ENCODE measurements around the gene NOD2.

The NOD2 gene

DNA sequence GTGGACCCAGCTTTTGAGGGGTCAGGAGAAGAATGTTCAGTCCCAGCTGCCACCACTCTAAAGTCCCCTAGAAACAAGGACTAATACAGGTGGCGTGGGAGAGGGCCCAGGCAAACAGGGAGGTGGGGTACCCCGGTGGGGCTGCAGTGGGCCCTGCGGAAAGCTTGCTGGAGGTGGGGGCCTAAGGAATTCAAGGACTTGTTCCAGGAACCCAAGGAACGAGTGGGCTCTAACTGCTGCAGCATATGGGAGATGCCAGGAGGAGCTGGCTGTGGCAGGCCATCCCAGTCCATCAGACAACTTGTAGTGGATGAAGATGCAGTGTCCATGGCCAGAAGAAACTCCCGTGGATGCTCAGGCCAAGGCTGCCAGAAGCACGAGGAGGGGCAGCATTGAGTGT lies 22.9 kb upstream of the NOD2 start:
- no peak for DNase-seq (ENCODE audit: low spot score)

DNA sequence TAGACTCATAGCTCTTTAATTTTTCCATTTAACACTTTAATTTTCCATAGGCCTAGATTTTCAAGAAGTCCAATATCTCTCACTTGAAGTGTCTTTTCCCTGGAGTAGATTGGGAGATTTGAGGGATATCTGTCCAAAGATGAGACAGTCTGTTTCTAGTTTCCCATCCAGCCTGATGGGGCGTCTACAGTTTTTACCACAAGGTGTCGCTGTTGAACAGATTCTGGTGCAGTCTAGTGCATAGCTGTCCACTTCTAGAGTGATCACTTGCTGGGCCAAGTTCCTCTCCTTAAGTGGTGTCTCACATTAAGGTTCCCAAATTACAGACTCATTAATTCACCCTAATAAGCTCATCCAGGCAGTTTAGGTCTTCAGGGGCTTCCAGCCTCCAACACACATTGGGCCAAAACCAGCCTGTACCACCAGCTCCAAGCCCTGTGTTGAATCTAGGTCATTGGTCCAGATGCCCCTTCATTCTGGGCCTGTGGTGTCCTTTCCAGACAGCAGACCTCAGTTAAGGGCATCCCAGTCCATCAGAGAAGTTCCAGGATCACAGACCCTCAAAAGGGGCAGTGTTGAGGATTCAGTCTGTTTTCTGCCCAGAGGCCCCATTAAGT lies 21.7 kb upstream of the NOD2 start:
- no peak for DNase-seq (ENCODE audit: low spot score)

DNA sequence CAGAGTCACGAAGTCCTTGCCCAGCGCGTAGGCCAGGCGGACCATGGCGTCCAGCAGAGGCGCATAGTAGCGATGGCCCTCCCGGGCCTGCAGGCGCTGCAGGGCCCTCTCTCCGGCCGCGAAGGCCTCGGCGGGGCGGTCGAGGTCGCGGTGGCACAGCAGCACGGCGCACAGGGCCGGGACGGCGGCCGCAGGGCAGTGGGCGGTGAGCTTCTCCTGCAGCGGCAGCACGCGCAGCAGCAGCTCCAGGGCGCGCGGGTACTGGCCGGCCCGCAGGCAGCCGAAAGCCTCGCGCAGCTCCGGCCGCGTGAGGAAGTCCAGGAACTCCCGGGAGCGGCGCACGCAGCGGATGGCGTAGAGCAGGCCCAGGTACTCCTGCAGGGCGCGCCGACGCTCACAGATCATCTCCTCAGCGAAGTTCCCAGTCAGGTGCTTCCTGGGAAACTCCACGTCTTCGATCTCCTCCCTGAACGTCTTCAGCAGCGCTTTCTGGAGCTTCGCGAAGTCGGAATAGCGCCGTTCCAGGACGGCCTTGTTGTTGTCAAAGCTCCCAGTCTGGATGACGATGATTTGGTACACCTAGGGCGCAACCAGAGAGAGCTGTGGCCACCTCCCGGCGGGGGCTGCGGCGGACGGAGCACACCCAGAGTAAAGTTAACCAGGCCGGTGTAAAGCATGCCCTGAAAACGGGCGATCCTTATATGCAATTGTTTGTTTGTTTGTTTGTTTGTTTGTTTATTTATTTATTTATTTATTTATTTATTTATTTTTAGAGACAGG lies 19.7 kb upstream of the NOD2 start:
- DNase-seq (ENCODE audit: low spot score): no peak

DNA sequence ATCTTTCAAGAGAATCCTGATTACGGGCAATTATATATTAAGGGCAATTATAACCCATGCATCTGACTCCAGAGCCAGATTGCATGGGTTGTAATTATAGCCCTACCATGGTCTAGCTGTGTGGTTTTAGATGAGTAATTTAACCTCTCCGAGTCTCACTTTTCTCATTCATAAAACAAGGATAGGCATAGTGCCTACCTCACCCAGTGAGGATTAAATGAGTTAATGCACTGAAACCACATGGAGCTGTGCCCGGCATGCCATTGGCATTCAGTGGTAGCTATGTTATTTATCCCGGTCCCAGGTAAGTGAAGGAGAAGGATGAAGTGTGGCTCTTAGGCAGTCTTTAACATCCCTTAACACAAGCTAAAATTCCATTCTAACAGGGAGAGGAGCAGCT lies 18.6 kb upstream of the NOD2 start:
- no peak for DNase-seq (ENCODE audit: low spot score)

DNA sequence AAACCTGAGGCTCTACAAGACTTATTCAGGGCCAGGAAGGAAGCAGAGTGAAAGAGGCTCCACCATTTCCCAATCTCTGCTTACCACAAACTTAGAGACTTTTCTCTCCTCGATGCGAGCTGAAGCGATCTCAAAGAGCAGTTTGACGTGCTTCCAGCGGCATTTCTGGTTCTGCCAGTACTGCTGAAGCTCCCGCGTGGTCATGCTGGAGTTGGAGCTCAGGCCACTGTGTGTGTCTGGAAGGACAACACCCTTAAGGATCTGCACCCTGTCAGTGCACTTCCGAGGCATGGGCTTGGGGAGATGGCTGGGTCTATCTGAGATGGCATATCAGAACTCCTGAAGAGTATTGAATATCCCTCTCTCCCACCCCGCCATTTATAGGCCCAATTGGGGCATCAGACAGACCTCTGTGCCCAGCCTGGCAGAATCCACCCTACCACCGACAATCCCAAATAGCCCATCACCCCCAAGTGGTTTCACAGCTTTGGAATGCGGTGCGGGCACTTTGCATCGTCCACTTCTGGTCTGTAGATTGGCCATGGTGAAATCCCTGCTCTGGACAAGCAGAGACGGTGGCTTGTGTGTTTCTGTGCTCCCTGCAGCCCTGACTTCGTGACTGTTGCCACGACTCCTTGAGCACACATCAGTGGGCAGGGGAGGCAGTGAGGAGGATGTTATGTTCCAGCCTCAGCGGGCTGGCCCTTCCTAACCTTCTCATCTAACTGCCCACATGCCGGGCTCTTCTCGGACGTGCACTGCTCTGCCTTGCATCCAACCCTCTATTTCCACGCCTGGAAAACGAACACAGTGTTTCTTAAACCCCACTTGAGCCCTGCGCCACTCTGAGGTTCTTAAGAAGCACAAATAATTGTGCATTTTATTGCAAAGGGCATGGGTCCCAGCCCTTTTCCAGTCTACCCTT lies 17.5 kb upstream of the NOD2 start:
- no peak for DNase-seq (ENCODE audit: low spot score)

DNA sequence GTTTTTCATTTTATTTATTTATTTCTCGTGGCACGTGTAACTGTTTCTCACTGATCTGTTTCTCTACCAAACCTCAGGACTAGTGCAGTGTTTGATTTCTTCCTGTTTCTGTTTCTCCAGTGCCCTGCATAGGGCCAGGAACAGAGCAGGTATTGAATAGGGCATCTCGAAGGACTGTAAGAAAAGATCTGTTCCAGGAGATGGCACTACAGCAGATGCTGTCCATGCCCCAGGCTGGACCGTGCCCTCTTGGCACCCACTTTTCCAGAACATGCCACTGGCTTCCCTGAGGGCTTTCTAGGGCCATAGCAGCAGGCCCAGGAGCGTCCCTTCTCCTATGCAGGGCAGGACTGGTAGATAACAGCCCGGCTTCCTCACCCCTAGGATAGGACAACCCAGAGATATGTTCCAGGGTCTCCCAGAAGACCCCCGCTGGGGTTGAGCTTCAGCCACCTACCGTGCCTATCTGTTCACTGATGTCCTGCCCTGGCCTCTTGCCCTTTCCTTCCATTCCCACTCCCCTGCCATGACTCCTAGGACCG lies 16.7 kb upstream of the NOD2 start:
- no peak for DNase-seq (ENCODE audit: low spot score)

DNA sequence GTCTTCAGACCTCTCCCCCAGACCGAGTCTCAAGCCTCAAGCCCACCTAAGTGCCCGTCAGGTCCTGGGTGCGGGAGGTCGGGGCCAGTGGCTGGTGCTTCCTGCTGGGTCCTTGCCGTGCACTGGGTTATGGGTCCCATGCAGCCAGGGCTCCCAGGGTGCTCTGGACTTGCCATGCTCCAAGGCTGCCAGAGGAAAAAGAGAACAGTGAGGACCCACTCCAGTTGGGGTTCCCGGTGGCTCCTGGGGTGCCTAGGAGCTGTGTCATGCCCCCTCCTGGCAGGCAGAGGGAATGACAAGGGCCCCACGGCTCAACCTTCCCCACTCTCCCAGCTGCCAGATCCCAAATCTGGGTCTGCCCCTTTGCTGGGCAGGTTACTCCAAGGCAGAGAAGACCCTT lies 16.1 kb upstream of the NOD2 start:
- DNase-seq (ENCODE audit: low spot score): no peak

DNA sequence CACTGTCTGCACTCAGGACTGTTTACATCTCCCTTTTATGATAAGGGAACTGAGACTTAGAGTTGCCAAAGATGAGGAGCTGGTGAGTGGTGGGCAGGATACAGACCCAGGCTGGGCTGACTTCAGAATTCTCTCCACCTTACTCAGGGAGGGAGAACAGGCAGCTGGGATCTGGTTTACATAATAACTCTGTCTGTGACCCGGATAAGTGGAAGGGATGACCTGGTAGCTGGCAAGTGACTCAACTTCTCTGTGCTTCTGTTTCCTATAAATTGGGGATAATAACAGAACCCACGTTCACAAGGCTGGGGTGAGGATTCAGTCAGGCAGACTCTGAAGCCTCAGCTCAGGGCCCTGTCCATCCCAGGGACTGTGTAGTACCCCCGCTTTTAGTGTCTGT lies 14.9 kb upstream of the NOD2 start:
- DNase-seq (ENCODE audit: low spot score): no peak

DNA sequence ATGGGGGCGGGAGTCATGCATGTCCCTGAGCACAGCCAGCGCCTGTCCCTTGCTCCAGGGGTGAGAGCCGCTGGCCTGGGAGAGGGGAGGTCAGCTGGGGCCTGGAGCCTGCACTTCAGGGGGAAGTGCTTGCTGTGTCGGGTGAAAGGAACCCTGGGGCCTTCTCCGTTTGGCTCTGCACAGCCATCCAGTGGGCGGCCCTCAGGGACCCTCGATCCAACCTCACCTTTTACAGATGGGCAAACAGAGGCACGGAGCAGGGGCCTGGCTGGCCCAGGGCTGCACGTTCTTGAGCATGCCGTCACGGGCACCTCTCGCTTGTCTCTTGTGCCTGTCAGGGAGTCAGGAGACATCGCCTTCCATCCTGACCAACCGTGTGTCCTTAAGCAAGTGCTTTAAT lies 14.1 kb upstream of the NOD2 start:
- no peak for DNase-seq (ENCODE audit: low spot score)

DNA sequence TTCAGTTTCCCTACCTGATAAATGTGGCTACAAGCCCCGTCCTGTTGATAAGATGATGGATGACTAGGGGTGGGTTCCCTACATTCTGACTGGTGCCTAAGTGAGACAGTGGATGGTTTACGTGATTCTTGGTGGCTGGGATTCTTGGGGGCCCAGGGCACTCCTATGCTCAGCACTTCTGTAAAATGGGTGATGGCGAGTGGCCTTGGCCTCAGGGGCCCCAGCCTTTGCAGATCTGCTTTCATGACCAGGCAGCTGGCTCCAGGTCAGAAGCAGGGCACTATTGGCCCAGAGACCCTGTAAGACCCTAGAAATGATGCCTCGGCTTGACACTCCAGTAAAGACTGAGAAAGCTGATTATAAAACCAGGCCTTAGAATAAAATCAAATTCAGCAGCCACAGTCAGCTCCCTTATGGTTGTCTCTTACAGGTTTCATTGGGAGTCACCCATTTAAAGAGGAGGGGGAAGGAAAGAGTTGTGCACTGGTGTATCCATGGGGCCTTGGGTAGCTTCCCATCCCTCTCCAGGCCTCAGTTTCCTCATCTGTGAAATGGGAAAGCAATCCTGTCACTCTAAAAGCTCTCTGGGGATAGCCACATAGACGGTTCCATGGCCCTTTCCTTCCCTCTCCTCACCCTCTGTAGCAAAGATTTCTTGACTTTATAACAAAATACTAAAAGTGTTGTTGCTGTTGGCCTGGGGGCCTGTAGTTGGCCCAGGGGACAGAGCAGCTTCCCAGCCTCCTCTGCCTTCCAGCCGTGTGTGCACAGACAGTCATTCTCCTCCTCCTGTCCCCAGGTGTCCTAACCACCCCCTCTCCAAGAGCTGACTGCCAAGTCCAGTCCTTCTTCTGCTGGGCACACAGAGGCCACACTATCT lies 13.5 kb upstream of the NOD2 start:
- no peak for DNase-seq (ENCODE audit: low spot score)

DNA sequence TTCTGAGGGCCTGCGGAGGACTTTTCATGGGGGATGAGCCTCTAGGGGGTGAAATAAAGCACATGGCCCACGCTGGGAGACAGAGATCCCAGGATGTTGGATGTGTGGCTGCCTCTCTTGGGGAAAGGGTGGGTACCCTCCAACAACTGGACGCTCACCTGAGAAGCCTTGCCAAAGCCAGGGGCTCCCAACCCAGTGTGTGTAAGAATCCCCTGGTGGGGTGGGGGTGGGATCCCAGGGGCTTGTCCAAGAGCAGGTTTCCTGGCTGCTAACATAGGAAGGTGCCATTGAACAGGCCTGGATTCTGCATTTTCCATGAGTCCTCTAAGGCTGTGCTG lies 12.9 kb upstream of the NOD2 start:
- DNase-seq (ENCODE audit: low spot score): no peak

DNA sequence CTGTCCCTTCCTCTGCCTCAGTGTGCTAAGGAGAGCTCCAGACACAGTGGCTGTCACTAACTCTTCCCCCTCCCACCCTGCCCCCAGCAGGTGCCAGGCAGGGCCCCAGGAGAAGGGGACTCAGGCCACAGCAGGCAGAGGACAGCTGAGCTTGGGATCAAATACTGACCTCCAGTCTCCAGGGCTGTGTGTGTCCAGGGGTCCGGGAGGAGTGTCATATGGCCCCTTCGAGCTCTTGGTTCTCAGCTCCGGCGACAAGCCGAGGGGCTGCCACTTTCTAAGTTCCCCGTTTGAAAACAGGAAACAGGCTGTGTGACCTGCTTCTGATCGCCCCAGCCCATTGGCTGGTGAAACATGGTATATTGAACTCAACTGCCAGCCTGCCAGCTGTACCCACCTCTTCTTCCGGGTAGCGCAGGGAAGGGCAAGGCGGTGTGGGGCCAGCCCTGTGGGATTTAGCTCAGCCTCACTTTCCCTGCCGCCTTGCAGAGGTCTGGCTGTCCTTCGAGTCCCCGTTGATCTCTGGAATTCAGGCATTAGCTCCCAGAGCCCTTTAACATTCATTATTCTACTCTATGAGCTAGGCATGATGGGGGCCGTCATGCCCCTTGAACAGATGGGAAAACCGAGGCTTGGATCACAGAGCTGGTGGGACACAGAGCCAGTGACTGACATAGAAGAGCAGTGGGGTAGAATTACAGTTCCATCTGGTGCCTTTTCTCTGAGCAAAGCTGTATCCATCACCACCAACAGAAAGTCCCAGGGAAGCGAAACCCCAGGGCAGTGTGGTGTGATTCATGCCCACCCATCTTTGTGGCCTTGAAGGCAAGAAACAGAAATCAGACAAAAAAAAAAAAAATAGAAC lies 12.2 kb upstream of the NOD2 start, which contains the start of gene SNX20:
TSS of gene SNX20 (minus strand) at position 292 of the 865 bp plus-strand sequence. CDS start 3,786 bp downstream, outside the sequence.
- DNase-seq (ENCODE audit: low spot score): no peak

DNA sequence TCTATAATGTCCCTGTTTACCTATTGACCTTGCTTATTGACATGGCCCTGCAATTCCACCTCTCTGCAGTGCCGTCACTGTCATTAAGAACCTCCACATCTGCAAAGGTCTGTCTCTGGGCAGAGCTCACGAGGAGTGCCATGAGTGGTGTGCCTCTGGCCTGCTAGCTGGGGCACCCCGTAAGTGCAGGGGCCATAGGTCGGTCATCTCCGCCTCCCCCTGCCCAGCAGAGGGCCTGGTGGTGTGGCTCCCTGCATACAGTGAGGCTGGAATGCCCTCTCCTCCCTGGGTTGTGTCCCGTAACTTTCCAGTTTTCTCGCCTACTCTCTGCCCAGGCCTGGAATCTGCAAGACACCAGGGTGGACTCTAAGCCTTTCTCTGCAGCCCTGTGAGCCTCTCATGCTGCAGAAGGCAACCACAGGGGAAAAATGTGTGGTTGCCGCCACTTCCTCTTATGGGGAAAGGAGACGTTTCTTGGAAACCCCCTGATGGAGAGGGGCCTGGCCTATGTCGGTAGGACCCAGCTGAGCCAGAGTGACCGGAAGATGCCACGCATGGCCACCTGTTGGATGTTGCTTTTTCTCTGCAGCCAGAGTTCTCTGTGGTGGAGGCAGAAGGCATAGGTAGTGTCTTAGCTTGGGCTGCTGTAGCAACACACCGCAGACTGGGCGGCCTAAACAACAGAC lies 9.6 kb upstream of the NOD2 start:
- DNase-seq (ENCODE audit: low spot score): no peak

DNA sequence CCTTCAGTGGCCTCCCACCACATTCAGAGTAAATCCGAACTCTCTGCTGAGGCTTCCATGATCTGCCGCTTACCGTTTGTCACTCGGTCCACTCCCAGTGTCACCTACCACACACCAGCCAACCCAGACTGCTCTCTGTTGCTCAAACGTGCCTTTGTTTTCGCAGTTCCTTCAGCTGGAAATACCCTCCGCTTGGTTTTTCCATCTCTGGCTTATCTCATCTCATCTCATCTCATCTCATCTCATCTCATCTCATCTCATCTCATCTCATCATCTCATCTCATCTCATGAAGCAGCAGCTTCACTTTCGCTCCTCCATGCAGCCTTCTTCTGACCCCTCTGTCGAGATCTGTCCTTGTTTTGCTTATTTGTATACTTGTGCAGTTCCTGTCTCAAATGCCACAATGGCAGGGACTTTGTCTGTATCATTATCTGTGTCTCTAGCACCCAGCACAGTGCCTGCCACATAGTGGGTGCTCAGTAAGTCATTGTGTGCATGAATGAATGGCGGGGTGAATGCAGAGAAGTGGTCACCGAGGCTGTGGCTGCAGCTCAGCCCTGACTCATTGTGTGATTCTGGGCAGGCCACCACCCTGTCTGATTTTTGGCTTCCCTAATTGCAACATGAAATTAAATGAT lies 8.5 kb upstream of the NOD2 start:
- DNase-seq (ENCODE audit: low spot score): no peak

DNA sequence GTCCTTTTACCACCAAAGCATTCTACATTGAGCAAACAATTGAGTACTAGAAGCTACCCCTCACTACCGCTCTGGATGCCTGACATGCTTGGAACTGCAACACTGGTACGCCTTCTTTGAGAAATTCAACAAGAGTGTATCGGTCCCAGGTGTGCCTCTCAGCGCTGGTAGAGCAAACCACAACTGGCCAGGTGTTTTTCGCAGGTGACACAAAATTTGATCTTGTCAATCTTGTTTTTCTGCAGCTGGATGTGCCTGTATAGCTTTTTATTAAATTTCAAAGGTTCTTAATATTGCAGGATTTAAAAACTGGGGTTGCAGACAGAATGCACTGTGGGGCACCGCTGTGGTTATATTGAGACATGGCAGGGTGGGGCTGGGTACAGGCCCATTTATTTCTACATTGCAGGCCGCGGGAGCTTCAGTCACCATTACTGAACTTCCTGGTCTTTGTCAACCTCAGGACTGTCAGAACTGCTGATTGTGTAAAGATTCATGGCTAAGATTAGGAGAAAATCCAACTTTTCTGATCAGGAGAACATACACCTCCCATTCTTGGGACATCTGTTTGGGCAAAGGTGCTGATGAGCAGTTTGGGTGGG lies 7.8 kb upstream of the NOD2 start:
- no peak for DNase-seq (ENCODE audit: low spot score)

DNA sequence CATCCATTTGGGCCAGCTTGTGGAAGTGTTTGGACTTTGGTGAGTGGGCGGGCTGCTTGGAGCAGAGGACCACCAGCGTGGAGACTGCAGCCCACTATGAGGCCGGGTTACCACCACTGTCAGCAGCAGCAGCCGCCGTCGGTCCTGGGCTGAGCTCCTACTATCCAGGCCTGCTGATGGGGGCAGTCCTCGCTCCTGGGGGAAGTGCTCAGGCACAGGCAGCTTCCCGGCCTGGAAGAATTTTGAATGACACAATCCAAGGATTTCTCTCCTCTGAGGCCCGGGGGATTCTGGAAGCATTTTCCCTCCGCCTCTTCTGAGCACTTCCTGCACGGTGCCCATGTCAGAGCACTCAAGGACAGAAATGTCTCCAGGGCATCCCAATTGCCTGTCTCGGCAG lies 5.3 kb upstream of the NOD2 start:
- no peak for DNase-seq (ENCODE audit: low spot score)

DNA sequence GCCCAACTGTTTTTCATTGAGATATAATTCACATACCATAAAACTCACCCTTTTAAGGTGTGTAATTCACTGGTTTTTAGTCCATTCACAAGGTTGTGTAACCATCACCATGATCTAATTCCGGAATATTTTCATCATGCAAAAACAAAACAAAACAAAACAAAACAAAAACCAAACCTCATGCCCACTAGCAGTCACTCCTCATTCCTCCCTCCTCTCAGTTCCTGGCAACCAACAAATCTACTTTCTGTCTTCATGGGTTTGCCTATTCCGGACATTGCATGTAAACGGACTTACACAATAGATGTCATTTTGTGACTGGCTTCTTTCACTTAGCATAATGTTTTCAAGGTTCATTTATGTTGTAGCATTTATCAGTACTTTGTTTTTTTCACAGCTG lies 4.5 kb upstream of the NOD2 start:
- no peak for DNase-seq (ENCODE audit: low spot score)

DNA sequence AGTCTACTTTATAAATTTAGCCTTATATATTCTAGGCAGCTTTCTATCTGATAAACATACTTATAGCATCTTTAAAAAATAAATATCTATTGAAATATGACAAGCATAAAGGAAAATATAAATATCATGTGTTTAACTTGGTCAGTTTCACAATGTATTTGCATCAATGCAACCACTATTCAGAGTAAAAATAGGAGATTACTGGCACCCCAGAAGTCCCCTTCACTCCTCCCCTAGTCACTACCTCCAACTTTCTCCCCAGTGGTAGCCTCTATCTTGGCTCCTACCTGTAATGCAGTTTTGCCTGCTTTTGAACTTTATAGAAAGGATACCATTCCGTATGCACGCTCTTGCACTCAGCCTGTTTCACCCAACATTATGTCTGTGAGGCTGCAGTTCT lies 3.2 kb upstream of the NOD2 start:
- no peak for DNase-seq (ENCODE audit: low spot score)

DNA sequence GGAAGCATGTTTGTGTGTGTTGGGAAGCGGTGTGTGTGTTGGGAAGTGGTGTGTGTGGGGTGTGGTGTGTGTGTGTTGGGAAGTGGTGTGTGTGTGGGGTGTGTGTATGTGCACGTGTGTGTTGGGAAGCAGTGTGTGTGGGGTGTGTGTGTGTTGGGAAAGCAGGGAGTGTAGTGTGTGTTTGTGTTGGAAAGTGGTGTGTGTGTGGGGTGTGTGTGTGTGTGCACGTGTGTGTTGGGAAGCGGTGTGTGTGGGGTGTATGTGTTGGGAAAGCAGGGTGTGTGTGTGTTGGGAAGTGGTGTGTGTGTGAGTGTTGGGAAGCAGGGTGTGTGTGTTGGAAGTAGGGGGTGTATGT lies 785 bp upstream of the NOD2 start:
- no peak for DNase-seq (ENCODE audit: low spot score)
